K562 (cell line): Measurements from ENCODE around the gene MDC1. TPM values are rescaled to one million over a fixed set of nuclear protein-coding genes. Genes with fewer than 3 reads are reported as not detected.

ENCODE experiments used
- BRD9 ChIP-seq: fragments of 450-650 bp; IDR thresholded peaks from 2 replicates; pipeline ENCODE4 v1.6.1; 2018; ENCODE audit warnings: low read depth; ENCODE audit not compliant: partially characterized antibody
- CBFA2T2 ChIP-seq: fragments of 450-650 bp; conservative IDR thresholded peaks from 2 replicates; pipeline ENCODE4 v1.6.1; 2017; ENCODE audit warnings: mild to moderate bottlenecking
- COPS2 ChIP-seq: fragments of 450-650 bp; conservative IDR thresholded peaks from 2 replicates; pipeline ENCODE4 v1.6.1; 2016; ENCODE audit warnings: mild to moderate bottlenecking, moderate library complexity
- E2F1 ChIP-seq: sonication (generic); formaldehyde crosslinking; IDR thresholded peaks from 2 replicates; pipeline ENCODE4 v1.8.1; 2023; ENCODE audit warnings: mild to moderate bottlenecking, missing genetic modification reagents, moderate library complexity
- E2F3 ChIP-seq: fragments of 250-450 bp; sonication (Bioruptor Pico); IDR thresholded peaks from 2 replicates; pipeline ENCODE4 v1.4.0; 2020; ENCODE audit warnings: mild to moderate bottlenecking
- ETV1 ChIP-seq: fragments of 450-650 bp; conservative IDR thresholded peaks from 2 replicates; pipeline ENCODE4 v1.6.1; 2016; ENCODE audit warnings: missing genetic modification characterization, control low read depth, low read depth, missing compliant biosample characterization
- FOS ChIP-seq: IDR thresholded peaks from 3 replicates; pipeline ENCODE4 v1.6.1; 2011; ENCODE audit not compliant: insufficient read length; ENCODE audit errors: extremely low read depth
- GABPA ChIP-seq: fragments of 200-800 bp; sonication (Bioruptor generic); conservative IDR thresholded peaks from 2 replicates; pipeline ENCODE4 v1.6.1; 2016; ENCODE audit warnings: low read depth, missing genetic modification characterization, missing compliant biosample characterization
- HDAC2 ChIP-seq: fragments of 450-650 bp; IDR thresholded peaks from 2 replicates; pipeline ENCODE4 v1.6.1; 2016; ENCODE audit warnings: mild to moderate bottlenecking
- HNRNPUL1 ChIP-seq: fragments of 200-400 bp; formaldehyde crosslinking; IDR thresholded peaks from 2 replicates; pipeline ENCODE4 v1.6.1; 2017; ENCODE audit warnings: low read length
- KLF13 ChIP-seq: fragments of 450-650 bp; IDR thresholded peaks from 2 replicates; pipeline ENCODE4 v1.6.1; 2016; ENCODE audit warnings: missing genetic modification characterization, low read depth, mild to moderate bottlenecking, missing compliant biosample characterization, moderate library complexity, borderline replicate concordance
- MAFK ChIP-seq: IDR thresholded peaks from 2 replicates; pipeline ENCODE4 v1.6.1; 2011; ENCODE audit warnings: low read length, improper control_type of control experiment
- NCOA2 ChIP-seq, 2 experiments: fragments of 450-650 bp; IDR thresholded peaks; 2 replicates each; pipeline ENCODE4 v1.6.1; 2018; ENCODE audit warnings: mild to moderate bottlenecking in 2 of 2, moderate library complexity in 1 of 2; ENCODE audit not compliant: partially characterized antibody in 2 of 2
- NFRKB ChIP-seq: fragments of 450-650 bp; IDR thresholded peaks from 2 replicates; pipeline ENCODE4 v1.6.1; 2016; ENCODE audit warnings: low read depth
- PHF20 ChIP-seq: fragments of 450-650 bp; IDR thresholded peaks from 2 replicates; pipeline ENCODE4 v1.6.1; 2018; ENCODE audit not compliant: partially characterized antibody
- PHF8 ChIP-seq: fragments of 200-600 bp; sonication (generic); IDR thresholded peaks from 2 replicates; pipeline ENCODE4 v1.6.1; 2012; ENCODE audit warnings: mixed run types, mild to moderate bottlenecking, inconsistent platforms, low read length, moderate library complexity, borderline replicate concordance
- POLR2AphosphoS2 ChIP-seq: IDR thresholded peaks from 2 replicates; pipeline ENCODE4 v1.6.1; 2012; ENCODE audit warnings: low read length, improper control_type of control experiment
- POLR2H ChIP-seq: IDR thresholded peaks from 2 replicates; pipeline ENCODE4 v1.6.1; 2016; ENCODE audit warnings: missing genetic modification characterization, low read depth, mild to moderate bottlenecking, control low read depth, missing compliant biosample characterization, moderate library complexity
- RBFOX2 ChIP-seq: fragments of 200-400 bp; formaldehyde crosslinking; IDR thresholded peaks from 2 replicates; pipeline ENCODE4 v1.6.1; 2017; ENCODE audit warnings: low read depth, mild to moderate bottlenecking, low read length, moderate library complexity
- SMARCC2 ChIP-seq: fragments of 450-650 bp; IDR thresholded peaks from 2 replicates; pipeline ENCODE4 v1.6.1; 2017; ENCODE audit warnings: antibody characterized with exemption, moderate library complexity, mild to moderate bottlenecking, low read depth
- SNAPC5 ChIP-seq: fragments of 250-450 bp; sonication (Bioruptor Pico); IDR thresholded peaks from 2 replicates; pipeline ENCODE4 v1.8.0; 2021; ENCODE audit warnings: moderate library complexity, mild to moderate bottlenecking, inconsistent platforms
- TAF15 ChIP-seq: fragments of 200-400 bp; formaldehyde crosslinking; IDR thresholded peaks from 2 replicates; pipeline ENCODE4 v1.6.1; 2017; ENCODE audit warnings: mild to moderate bottlenecking, low read depth, low read length, moderate library complexity
- THRAP3 ChIP-seq: fragments of 450-650 bp; IDR thresholded peaks from 2 replicates; pipeline ENCODE4 v1.6.1; 2016; ENCODE audit warnings: mild to moderate bottlenecking, inconsistent platforms, borderline replicate concordance
- YY1 ChIP-seq, 3 experiments: IDR thresholded peaks; 2 replicates each; pipeline ENCODE4 v1.6.1; 2011; ENCODE audit warnings: low read length in 2 of 3, mild to moderate bottlenecking in 2 of 3, moderate library complexity in 2 of 3, borderline replicate concordance in 1 of 3, control low read depth in 1 of 3, low read depth in 1 of 3; ENCODE audit not compliant: insufficient read depth in 3 of 3, insufficient replicate concordance in 2 of 3, control insufficient read depth in 1 of 3, insufficient read length in 1 of 3; ENCODE audit errors: extremely low read depth in 1 of 3
- ZNF436 ChIP-seq: fragments of 250-450, 450-650 bp; sonication (Bioruptor Pico); formaldehyde crosslinking; IDR thresholded peaks from 2 replicates; pipeline ENCODE4 v1.7.0; 2020; ENCODE audit warnings: mild to moderate bottlenecking
- ZNF584 ChIP-seq: fragments of 200-800 bp; sonication (Bioruptor generic); IDR thresholded peaks from 2 replicates; pipeline ENCODE4 v1.6.1; 2016; ENCODE audit warnings: low read depth, mild to moderate bottlenecking, missing genetic modification characterization, missing compliant biosample characterization
- polyA plus RNA-seq, 8 experiments: library from polyadenylated mRNA; depleted of rRNA in 4 of 8; stranded (reverse) in 5 of 8; unstranded in 3 of 8; fragments of >200 nt; fragmentation: Nextera tagmentation in 2 of 8; fragmentation: Illumina TruSeq in 1 of 8; extraction: Ambion mirVana in 2 of 8; extraction: Trizol in 1 of 8; gene quantifications; 2 replicates each; pipeline versions ENCODE4 v1.2.1 to v1.2.3, GENCODE V29; 2011 to 2014; ENCODE audit warnings: inconsistent platforms in 1 of 8, missing spikeins in 1 of 8
- total RNA-seq, 7 experiments: library from RNA; depleted of rRNA in 6 of 7; stranded (reverse); fragments of >200 nt in 6 of 7; fragmentation: Illumina TruSeq in 2 of 7; extraction: Trizol in 2 of 7; gene quantifications; 2 replicates each; pipeline versions ENCODE4 v1.2.1 to v1.2.3, GENCODE V29; 2011 to 2021; ENCODE audit warnings: low replicate concordance in 1 of 7

MDC1 gene
- total and polyA plus RNA-seq, 9 of the 15 experiments (the other 6 are each of a cell fraction or from before 2014, with no cell fraction given), result 8.2 to 114 (median 20.0) TPM

- no peak for TF ChIP-seq POLR2H (tag)
- peak; percentile 66; the same call in 1 of the 2 replicates for TF ChIP-seq ETV1 (tag)
- TF ChIP-seq MAFK, result no peak
- peak; percentile 21 for TF ChIP-seq PHF20
- peak in 1 of 3 experiments; percentile 60 for TF ChIP-seq YY1 (IDR thresholded peaks at IDR 0.05; ENCODE audit: borderline replicate concordance in 1 of 3, control insufficient read depth in 1 of 3, extremely low read depth in 1 of 3, insufficient read depth in 3 of 3, insufficient read length in 1 of 3, insufficient replicate concordance in 2 of 3, low read depth in 1 of 3, low read length in 2 of 3)
- no peak for TF ChIP-seq TAF15
- no peak for TF ChIP-seq COPS2
- peak; percentile 61 for TF ChIP-seq CBFA2T2
- no peak for TF ChIP-seq FOS
- peak; percentile 75 for TF ChIP-seq GABPA
- TF ChIP-seq NFRKB, result peak; percentile 89; the same call in 1 of the 2 replicates
- TF ChIP-seq THRAP3, result no peak
- peak; percentile 23; the same call in 1 of the 2 replicates for TF ChIP-seq PHF8
- TF ChIP-seq RBFOX2, result peak; percentile 87
- no peak for TF ChIP-seq SNAPC5
- TF ChIP-seq POLR2AphosphoS2, result peak; percentile 96
- no peak for TF ChIP-seq ZNF584 (CRISPR knock-in tag)
- peak; percentile 92 for TF ChIP-seq BRD9
- no peak; the same call in 1 of the 2 replicates for TF ChIP-seq HDAC2
- TF ChIP-seq E2F1, result peak; percentile 80
- no peak for TF ChIP-seq ZNF436 (CRISPR knock-in tag)
- TF ChIP-seq KLF13 (tag), result peak; percentile 91; the same call in 1 of the 2 replicates
- no peak for TF ChIP-seq NCOA2 (IDR thresholded peaks at IDR 0.05; ENCODE audit: partially characterized antibody in 2 of 2)
- no peak for TF ChIP-seq HNRNPUL1
- no peak for TF ChIP-seq SMARCC2
- 0 out of 2 replicates have a peak, but pooled peaks have one; percentile 61 for TF ChIP-seq E2F3 (CRISPR knock-in tag)
Observed at GRCh38 chr6:30721198-30722024, 4.3 kb upstream of the MDC1 start (continued).
